ENCODE data around the gene NPIPB12.
"Not testable (repeated sequence)": the region's sequence is repeated elsewhere in the genome, so short reads cannot be mapped to it uniquely, and the experiment has no call there.

NPIPB12 gene

GRCh38 chr16:29506308-29506707 is at the start of gene NPIPB12:
TSS of gene NPIPB12 (minus strand) at chr16:29506408.
- DNase-seq (ENCODE audit: low spot score) = not testable (repeated sequence)

GRCh38 chr16:29521520-29521919 is 15.3 kb upstream of the NPIPB12 start:
- DNase-seq (ENCODE audit: low spot score) = not testable (repeated sequence)

GRCh38 chr16:29482276-29482675 is 23.9 kb downstream of the NPIPB12 start:
- not testable (repeated sequence) for DNase-seq (ENCODE audit: low spot score)

GRCh38 chr16:29472065-29472464 is 34.1 kb downstream of the NPIPB12 start:
- DNase-seq (ENCODE audit: low spot score) = not testable (repeated sequence)

GRCh38 chr16:29469660-29470059 is 36.5 kb downstream of the NPIPB12 start:
- DNase-seq (ENCODE audit: low spot score) = not testable (repeated sequence)

- not testable (repeated sequence) for DNase-seq (ENCODE audit: low spot score)
Measured at GRCh38 chr16:29467654-29468366, 38.4 kb downstream of the NPIPB12 start.

- not testable (repeated sequence) for DNase-seq (ENCODE audit: low spot score)
Measured at GRCh38 chr16:29466904-29467303, 39.3 kb downstream of the NPIPB12 start.

GRCh38 chr16:29465985-29466824 is 40.0 kb downstream of the NPIPB12 start:
- not testable (repeated sequence) for DNase-seq (ENCODE audit: low spot score)

GRCh38 chr16:29460647-29461030 is 45.6 kb downstream of the NPIPB12 start:
- not testable (repeated sequence) for DNase-seq (ENCODE audit: low spot score)

- DNase-seq (ENCODE audit: low spot score) = not testable (repeated sequence)
Measured at GRCh38 chr16:29459706-29460646, 46.2 kb downstream of the NPIPB12 start, which contains the start of gene SULT1A4. TSS of gene SULT1A4 (plus strand) at chr16:29459913. CDS start at chr16:29461386, 1,473 bp downstream.

- DNase-seq (ENCODE audit: low spot score) = not testable (repeated sequence)
Measured at GRCh38 chr16:29457660-29458059, 48.5 kb downstream of the NPIPB12 start.

GRCh38 chr16:29454828-29455227 is 51.4 kb downstream of the NPIPB12 start:
- not testable (repeated sequence) for DNase-seq (ENCODE audit: low spot score)

- DNase-seq (ENCODE audit: low spot score) = not testable (repeated sequence)
Measured at GRCh38 chr16:29454269-29454668, 51.9 kb downstream of the NPIPB12 start, which contains the start of the genes BOLA2 and SLX1B. TSS of gene BOLA2 (minus strand) at chr16:29454351. CDS start at chr16:29454253, 98 bp downstream. TSS of gene SLX1B (plus strand) at chr16:29454533.

- DNase-seq (ENCODE audit: low spot score) = not testable (repeated sequence)
Measured at GRCh38 chr16:29453754-29454153, 52.5 kb downstream of the NPIPB12 start.

Data from hematopoietic multipotent progenitor cell treated with erythropoietin and hydrocortisone succinate and interleukin-3 and kit ligand, for 15 days (in vitro differentiated cells).